Stimulated activated CD4-positive, alpha-beta T cell treated with anti-CD3 and anti-CD28 coated beads, Interleukin-15, amount 100 ng/mL, for 48 hours (primary cell): ENCODE measurements around the gene MAP3K8.

ENCODE experiments used
- DNase-seq, 2 donors: peaks; one replicate each; pipeline ENCODE4 v3.0.0-alpha.2; 2020; ENCODE audit warnings: low read depth in 2 of 2

MAP3K8 gene

DNA sequence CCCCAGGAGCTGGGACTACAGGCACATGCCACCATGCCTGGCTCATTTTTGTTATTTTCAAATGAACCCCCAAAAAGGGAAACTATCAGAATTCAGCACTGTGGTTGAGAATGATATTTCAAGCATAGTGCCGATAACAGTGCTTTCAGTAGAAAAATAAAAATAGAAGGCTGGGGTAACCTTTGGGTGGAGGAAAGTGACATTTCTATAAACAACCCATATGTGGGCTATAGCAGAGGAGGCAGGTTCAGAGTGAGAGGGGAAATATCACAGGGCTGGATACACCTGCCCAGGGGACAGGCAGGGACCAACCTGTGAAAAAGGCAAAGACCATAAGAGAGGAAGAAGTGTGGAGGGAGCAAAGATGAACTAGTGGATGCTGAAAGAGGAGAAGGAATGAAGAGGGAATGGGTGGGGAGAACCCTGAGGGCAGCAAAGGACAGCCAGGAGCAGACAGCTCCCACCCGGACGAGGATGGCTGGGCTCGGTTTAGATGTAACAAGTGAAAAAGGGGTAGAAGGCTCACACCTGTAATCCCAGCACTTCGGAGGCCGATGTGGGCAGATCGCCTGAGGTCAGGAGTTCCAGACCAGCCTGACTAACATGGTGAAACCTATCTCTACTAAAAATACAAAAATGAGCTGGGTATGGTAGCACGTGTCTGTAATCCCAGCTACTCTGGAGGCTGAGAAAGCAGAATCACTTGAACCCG is 56.5 kb downstream of the MAP3K8 start:
- no peak for DNase-seq

DNA sequence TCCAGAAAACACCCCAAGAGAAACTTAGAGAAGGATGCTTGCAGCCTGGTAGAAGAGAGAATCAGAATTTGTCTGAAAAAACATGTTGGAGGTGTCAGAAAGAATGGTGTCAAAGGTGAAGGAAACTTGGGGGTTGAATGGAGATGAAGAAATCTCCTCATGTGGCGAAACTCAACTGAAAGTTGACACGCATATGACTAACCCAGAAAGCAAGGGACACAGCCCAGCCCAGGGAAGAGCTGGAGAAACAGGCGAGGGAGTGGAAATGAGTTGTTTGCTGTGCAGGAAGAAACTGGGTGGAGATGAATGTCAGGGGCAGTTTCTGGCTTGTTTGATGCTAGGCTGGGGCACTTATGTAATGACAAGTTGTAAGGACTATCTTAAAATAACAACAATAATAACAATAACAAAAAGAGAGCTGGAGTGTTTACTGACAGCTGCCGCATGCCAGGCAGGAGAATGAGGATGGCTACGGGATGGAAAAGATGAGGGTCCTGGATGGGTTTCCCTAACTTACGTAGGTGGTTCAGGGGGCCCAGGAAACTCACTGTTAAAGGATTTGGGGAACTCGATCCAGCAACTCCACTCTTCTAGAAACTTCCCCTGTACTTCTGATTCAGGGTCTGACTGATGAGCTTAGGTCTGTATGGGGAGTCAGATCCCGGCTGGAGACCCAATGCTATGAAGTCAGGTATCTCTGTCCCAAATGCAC is 57.4 kb downstream of the MAP3K8 start:
- DNase-seq: no peak

DNA sequence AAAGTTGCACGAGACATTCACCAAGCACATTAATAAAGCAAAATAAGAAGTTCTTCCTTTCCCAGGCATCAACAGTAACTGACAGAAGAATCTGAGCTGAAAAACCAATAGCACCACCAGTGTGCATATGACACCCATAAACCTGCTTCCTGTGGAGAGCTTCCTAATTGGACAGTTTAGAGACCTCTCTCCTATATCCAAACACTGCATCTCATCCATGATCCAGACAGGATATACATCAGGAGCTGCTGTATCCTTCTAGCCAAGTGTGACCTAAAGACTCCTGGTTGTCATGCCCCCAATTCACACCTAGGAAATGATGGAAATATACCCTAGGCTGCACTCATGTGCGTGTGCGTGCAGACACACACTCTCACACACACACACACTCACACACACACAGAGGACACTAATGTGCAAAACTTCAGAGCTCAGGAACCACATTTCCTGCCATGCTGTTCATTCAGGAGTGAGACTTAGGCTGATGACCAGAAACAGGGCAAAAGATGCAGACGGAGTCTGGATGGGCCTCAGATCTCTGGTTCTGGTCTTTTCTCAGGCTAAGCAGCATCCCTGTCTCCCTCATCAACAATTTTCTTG is 58.0 kb downstream of the MAP3K8 start:
- no peak for DNase-seq

DNA sequence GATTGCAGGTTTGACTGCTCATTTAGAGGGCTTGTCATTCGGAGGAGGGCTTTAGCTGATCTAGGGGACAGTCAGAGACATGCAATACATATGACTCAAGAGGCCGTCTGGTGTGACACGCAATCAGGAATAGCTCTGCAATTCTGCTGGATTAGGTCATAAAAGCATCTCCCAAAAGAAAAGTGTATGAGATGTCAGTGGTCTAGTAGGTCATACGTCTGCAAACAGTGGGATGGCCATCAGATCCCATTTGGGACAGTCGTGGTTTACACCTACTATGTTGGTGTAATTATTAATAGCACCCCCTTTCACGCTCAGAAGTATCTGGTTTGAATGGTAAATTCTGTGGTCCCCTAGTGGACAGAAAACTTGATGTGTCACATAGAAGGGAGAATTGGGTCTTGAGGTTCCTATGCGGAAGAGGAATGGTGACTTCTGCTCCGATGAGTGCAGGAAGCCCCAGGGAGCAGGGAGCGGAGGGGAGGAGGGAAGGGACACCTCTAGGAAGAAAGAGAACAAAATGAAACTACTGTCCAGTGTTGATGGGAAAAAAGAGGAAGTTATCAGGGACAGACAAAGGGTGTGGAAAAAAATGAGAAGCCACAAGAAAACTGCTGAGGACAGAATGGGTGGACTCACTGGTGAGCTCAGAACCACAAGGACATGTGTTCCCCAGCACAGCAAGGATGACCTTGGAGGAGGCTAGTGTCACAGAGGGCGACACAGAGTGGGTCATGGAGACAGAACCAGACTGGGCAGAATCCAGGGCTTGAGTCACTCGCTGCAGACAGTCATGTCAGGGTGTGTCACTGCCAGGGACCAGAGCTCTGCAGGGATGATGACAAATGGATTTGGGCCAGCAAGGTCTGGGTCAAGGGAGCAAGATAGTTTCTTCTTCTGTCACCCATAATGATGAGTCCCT is 59.9 kb downstream of the MAP3K8 start:
- no peak for DNase-seq

DNA sequence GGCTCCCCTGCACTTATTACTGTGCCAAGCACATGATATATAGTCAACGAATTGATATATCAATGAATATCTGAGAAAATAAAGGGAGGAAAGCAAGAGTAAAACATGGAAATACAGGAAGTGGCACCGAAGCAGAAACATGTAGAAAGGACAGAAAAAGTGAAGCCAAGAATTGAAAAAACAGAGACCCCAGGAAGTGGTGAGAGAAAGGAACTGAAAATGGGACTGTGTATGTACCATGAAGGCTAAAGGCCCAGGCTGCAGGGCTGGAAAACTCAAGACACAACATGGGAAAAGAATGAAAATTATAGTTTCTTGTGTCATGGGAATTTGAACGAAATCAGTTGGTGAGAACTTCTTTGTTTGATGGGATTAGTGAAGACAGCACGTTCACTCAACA is 60.6 kb downstream of the MAP3K8 start:
- no peak for DNase-seq

DNA sequence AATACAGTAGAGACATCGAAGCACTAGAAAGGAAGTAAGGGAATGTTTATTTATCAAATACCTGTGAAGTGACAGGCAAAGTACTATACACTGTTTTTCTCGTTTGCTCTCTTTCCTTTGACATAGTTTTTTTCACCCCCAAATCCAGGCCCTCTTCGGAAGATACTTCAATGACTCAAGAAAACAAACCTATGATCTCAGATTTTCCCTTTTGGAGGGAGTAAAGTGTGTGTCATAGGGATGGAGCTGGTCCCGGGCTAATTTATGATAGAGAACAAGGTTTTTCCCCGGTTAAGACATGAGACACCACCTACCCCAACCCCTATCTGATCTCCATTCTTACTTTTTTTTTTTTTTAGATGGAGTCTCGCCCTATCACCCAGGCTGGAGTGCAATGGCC is 61.7 kb downstream of the MAP3K8 start:
- no peak for DNase-seq

DNA sequence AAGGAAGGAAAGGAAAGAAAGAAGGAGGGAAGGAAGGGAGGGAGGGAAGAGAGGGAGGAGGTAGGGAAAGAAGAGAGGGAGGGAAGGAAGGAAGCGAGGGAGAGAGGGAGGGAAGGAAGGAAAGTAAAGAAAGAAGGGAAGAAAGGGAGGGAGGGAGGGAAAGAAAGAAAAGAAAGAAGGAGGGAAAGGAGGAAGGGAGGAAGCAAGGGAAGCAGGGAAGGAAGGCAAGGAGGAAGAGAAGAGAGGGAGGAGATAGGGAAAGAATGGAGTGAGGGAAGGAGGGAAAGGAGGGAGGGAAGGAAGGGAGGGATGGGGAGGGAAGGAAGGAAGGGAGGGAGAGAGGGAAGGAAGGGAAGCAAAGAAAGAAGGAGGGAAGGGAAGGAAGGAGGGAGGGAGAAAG is 65.8 kb downstream of the MAP3K8 start:
- DNase-seq: no peak

DNA sequence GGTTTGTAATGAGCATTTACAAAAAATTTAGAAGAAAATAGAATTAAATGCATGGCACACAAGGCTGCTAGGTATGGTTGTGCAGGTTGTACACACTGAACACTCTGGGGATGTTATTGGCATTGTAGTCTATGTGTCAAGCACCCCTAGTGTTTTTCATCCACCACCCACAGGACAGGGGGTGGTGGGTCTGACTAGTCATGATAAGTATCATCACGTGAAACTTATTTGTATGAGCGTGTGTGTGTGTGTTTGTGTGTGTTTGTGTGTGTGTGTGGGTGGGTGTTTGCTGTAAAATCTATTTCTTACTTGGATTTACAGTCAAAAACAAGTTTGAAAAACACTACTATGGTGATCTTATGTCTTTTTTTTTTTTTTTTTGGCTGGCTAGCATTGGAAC is 66.5 kb downstream of the MAP3K8 start:
- DNase-seq: no peak

DNA sequence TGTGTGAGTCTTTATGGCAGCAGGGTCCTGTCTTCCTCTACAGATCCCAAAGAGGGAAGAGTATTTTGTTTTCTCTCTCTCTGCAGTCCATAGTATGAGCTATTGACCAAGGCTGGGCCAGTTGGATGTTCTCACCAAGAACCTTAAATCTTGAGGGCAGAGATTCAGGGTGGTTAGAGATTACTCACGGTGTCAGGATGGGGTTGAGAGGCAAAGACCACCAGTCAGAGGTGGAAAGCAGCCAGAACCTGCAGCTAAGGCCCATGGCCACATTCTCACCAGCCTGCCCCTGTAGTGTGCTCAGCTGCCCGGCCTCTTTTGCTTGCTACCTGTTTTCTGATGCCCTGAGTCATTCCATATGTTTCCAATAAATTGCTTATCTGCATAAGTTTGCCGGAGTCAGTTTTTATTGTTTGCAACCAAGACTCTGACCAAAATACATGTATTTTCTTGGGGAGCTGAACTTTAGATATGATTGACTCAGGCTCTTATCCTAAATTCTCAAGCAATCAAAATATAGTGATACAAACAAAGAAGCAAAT is 67.0 kb downstream of the MAP3K8 start:
- DNase-seq: no peak

DNA sequence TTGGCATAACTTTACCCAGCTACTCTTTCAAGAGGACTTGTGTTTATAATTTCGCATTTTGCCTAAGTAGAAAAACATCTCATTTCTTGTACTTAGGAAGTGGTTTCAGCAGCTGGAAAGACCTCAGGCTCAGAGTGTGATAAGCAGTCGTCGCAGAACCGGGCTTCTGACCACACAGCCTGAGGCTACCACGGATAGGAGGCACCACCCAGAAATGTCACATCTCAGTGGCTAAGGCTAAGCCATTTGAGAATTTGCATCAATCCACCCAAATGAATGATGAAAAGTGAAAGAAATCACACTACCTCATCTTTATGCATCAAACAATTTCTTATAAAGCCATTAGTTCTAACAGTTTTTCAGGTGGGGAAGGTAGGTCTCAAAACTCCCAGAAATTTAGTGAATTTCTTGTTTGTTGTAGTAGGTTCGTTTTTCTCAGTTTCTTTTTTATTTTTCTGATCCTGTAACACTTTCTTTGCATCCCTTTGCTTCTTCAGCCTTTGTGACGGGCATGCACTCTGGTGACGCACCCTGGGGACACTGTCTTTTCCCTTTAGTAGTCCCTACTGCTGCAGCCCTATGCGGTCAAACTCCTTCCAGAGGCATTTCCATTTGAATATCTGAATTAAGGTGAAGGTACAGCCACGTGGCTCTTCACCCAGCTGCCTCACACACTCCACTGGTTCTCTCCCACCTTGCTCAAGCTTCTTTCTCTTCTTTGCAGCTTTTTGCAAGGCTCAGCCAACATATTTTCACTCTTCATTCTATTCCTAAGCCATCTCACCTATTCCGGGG is 68.5 kb downstream of the MAP3K8 start:
- no peak for DNase-seq

DNA sequence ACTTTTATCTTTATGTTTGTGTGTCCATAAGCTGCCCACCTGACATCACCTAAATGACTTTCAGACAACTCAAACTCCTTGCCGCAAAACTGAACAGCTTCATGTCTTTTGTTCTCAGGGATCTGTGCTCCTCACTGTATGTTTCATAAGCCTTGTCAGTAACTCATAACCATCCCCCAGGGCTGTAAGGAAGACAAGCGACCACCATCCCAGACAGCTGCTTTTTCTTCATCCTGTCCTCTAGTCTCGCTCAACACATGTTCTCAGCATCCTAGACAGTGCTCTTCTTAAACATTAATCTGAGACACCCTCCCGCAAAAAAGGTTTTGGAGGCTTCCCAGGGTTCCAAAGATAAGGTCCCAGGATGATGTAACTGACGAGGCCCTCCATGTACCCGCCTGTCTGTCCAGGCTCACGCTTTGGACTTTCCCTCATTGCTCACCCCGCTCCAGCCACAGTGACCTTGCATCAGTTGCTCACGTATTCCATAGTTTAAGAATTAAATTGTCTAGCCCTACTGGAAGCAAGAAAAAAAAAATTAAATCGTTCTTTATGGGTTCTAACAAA is 69.8 kb downstream of the MAP3K8 start:
- DNase-seq: no peak

DNA sequence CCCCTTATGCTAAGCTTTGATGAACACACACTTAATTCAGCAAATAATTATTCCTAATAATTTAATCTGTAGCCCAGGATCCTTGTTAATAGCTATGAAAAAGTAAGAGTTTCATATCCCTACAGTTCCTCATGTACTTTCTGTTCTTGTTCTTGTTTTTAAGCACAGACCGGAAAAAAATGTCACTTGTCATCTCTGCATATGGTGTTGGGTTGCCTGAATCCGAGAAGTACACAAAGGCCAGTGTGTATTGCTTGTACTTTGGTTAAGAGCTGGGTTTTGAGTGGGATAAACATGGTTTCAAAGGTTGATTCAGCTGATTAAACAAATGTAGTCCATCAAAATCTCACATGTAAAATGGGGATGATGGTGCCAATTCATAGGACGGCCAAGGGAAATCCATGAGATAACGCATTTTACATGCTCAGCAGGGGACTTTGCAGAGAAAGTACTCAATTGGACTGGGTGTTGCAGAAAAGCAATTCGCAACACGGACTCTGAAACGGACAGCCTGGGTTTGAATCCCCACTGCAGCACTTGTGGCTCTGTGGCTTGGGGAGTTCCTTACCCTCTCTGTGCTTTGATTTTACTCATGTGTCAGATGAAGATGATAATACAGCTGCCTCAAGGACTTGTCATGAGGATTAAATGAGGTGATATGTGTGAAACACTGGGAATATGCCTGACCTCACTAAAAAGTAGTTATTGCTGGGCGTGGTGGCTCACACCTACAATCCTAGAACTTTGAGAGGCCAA is 71.7 kb downstream of the MAP3K8 start:
- DNase-seq: no peak

DNA sequence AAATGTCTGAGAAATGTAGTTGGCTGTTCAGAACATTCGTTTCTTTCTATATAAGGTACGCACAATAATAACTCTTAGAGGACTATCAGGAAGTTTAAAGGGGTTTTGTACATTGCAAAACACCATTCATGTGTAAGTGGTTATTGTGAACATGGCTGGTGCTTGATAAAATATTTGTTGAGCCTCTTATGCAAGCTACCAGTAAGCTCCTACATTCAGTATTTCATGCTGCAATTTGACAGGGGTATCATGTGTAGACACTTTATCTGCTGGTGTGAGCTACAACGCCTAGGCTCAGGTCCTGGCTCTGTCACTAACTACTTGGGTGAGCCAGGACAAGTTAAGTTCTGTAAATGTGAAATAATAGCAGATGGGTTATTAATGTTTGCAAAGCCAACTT is 75.5 kb downstream of the MAP3K8 start:
- no peak for DNase-seq

DNA sequence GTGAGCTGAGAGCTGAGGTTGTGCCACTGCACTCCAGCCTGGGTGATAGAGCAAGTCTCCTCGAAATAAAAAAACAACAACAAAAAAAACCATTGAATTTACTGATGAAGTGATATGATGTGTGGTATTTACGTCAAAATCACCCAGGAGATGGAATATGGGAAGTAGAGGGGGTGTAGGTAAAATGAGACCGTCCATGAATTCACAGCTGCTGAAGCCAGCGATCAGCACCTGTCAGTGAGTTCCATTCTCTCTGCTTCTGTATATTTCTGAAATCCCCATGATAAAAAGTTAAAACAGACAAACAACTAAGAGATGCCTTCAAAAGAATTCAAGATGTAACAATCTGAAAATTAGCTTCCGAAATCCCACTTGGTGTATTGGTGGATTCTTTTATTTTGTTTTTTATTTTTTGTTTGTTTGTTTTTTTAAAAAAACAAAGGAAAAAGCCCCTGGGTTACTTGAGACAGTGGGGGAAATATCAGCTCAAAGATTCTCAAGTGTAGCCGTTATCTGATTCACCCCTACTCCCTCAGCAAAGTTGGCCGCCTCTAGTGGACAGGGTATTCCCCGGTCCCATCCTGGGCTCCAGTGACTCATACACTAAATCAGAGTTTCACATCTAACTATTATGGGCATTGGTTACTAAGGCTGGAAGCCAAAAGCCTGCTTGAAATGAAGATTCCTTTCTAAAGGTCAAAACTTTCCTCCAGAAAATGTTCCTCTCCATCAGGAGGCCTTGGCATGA is 76.4 kb downstream of the MAP3K8 start:
- peak; percentile 11 to 33 for DNase-seq

DNA sequence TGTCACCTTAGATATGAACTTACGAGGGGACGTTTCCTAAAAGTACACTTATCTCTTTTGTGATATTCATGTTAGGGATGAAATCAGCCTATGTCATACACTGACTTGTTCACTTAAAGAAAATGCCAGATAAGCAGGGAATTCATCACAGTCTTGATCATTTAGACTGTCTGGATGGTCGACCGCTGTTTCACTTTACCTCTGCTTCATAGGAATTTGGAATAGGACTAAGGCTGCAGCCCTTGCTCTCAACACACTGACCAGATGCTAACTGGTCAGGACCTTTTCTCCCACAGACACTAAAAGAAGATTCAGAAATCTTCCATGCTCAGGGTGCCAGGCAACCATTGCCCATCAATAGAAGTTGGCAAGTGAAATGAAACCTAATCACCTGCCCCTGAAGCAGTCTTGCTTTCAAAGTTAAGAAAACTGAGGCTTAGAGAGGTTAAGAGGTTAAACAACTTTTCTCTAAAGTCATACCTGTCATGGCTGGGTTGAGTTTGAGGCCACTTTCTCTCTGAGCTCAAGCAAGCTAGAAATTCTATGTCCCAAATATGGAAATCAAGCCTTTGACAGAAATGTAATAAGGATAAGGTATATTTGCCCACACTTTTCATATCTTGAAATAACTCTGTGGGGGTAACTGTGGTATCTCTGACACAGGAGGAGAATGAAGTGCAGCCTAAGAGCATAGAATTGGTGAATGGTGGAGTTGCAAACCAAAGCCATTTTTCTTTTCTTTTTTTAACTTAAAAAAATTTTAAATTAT is 77.1 kb downstream of the MAP3K8 start:
- no peak for DNase-seq
